ENCODE data around the gene PPP2R2C.

GRCh38 chr4:6368601-6369000 is 103.8 kb downstream of the PPP2R2C start:
- TF ChIP-seq, protein P1, sequence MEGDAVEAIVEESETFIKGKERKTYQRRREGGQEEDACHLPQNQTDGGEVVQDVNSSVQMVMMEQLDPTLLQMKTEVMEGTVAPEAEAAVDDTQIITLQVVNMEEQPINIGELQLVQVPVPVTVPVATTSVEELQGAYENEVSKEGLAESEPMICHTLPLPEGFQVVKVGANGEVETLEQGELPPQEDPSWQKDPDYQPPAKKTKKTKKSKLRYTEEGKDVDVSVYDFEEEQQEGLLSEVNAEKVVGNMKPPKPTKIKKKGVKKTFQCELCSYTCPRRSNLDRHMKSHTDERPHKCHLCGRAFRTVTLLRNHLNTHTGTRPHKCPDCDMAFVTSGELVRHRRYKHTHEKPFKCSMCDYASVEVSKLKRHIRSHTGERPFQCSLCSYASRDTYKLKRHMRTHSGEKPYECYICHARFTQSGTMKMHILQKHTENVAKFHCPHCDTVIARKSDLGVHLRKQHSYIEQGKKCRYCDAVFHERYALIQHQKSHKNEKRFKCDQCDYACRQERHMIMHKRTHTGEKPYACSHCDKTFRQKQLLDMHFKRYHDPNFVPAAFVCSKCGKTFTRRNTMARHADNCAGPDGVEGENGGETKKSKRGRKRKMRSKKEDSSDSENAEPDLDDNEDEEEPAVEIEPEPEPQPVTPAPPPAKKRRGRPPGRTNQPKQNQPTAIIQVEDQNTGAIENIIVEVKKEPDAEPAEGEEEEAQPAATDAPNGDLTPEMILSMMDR (IDR thresholded peaks at IDR 0.05; ENCODE audit: poor library complexity, severe bottlenecking), result no peak
- no peak for TF ChIP-seq EZH2 (IDR thresholded peaks at IDR 0.05; ENCODE audit: borderline replicate concordance, insufficient read depth, low read length, poor library complexity, severe bottlenecking)
- TF ChIP-seq TAF1 (IDR thresholded peaks at IDR 0.05; ENCODE audit: low read depth), result no peak
